Central memory CD8-positive, alpha-beta T cell (primary cell): ENCODE results near the gene ABTB2.

ENCODE experiments used
- ATAC-seq: fragments of 150-1000 bp; cut with Tn5 transposase; replicated peaks from 2 replicates; pipeline ENCODE4 v1.10.0; 2022; ENCODE audit warnings: mild to moderate bottlenecking, moderate FRiP score, moderate number of reproducible peaks; ENCODE audit not compliant: poor library complexity, severe bottlenecking; ENCODE audit errors: extremely low read depth
- DNase-seq, 2 donors: peaks; one replicate each; pipeline ENCODE4 v3.0.0; 2021; ENCODE audit warnings: low spot score in 2 of 2
- H3K27ac Mint-ChIP-seq: one replicate; pipeline ENCODE4 v1.8.0; 2022; ENCODE audit warnings: low read depth, mild to moderate bottlenecking, moderate library complexity, mixed read lengths
- H3K27me3 Mint-ChIP-seq: one replicate; pipeline ENCODE4 v1.8.0; 2022; ENCODE audit warnings: mixed read lengths
- H3K36me3 Mint-ChIP-seq: one replicate; pipeline ENCODE4 v1.8.0; 2022; ENCODE audit warnings: mild to moderate bottlenecking, moderate library complexity, mixed read lengths; ENCODE audit not compliant: insufficient read depth
- H3K4me1 Mint-ChIP-seq: one replicate; pipeline ENCODE4 v1.8.0; 2022; ENCODE audit warnings: mixed read lengths
- H3K4me3 Mint-ChIP-seq: one replicate; pipeline ENCODE4 v1.8.0; 2022; ENCODE audit warnings: mild to moderate bottlenecking, moderate library complexity, mixed read lengths
- H3K9me3 Mint-ChIP-seq: one replicate; pipeline ENCODE4 v1.8.0; 2022; ENCODE audit warnings: mixed read lengths

The ABTB2 gene

GRCh38 chr11:34345991-34346480 lies 11.8 kb downstream of the ABTB2 start:
- no peak overlapping the region for H3K4me3 Mint-ChIP-seq
- ATAC-seq (no peak), DNase-seq (no peak)
- no peaks in the 10 kb centered on the region for H3K4me1 Mint-ChIP-seq
- H3K27me3 Mint-ChIP-seq: peaks cover 29% of the 10 kb centered on the region
- no peaks in the 10 kb centered on the region for H3K9me3 Mint-ChIP-seq
- H3K36me3 Mint-ChIP-seq: no peaks in the 10 kb centered on the region
- H3K27ac Mint-ChIP-seq: no peak overlapping the region

- Mint-ChIP-seq H3K9me3 (no peaks in the 10 kb centered on the region), H3K4me3 (no peak overlapping the region), H3K27me3 (peaks cover 27% of the 10 kb centered on the region), H3K4me1 (no peaks in the 10 kb centered on the region), H3K27ac (no peak overlapping the region), H3K36me3 (no peaks in the 10 kb centered on the region)
- ATAC-seq (no peak), DNase-seq (no peak)
Measured at GRCh38 chr11:34345540-34345876, 12.3 kb downstream of the ABTB2 start.

GRCh38 chr11:34344768-34345539 lies 12.9 kb downstream of the ABTB2 start:
- Mint-ChIP-seq H3K4me3 (no peak overlapping the region), H3K4me1 (no peaks in the 10 kb centered on the region), H3K36me3 (no peaks in the 10 kb centered on the region), H3K9me3 (no peaks in the 10 kb centered on the region), H3K27me3 (peaks cover 24% of the 10 kb centered on the region), H3K27ac (no peak overlapping the region)
- no peak for ATAC-seq
- DNase-seq: no peak

- no peak overlapping the region for H3K27ac Mint-ChIP-seq
- no peaks in the 10 kb centered on the region for H3K36me3 Mint-ChIP-seq
- H3K4me1 Mint-ChIP-seq: no peaks in the 10 kb centered on the region
- H3K27me3 Mint-ChIP-seq: peaks cover 24% of the 10 kb centered on the region
- DNase-seq (no peak), ATAC-seq (no peak)
- H3K4me3 Mint-ChIP-seq: no peak overlapping the region
- no peaks in the 10 kb centered on the region for H3K9me3 Mint-ChIP-seq
Measured at GRCh38 chr11:34344410-34344767, 13.4 kb downstream of the ABTB2 start.

GRCh38 chr11:34343686-34344085 lies 14.1 kb downstream of the ABTB2 start:
- peaks cover 17% of the 10 kb centered on the region for H3K27me3 Mint-ChIP-seq
- no peak for ATAC-seq
- no peaks in the 10 kb centered on the region for H3K4me1 Mint-ChIP-seq
- no peaks in the 10 kb centered on the region for H3K9me3 Mint-ChIP-seq
- no peak overlapping the region for H3K27ac Mint-ChIP-seq
- no peak overlapping the region for H3K4me3 Mint-ChIP-seq
- no peak for DNase-seq
- no peaks in the 10 kb centered on the region for H3K36me3 Mint-ChIP-seq

- Mint-ChIP-seq H3K4me3 (no peak overlapping the region), H3K27ac (no peak overlapping the region), H3K27me3 (peaks cover 12% of the 10 kb centered on the region), H3K4me1 (no peaks in the 10 kb centered on the region), H3K9me3 (no peaks in the 10 kb centered on the region), H3K36me3 (no peaks in the 10 kb centered on the region)
- ATAC-seq: no peak
- no peak for DNase-seq
Measured at GRCh38 chr11:34343153-34343552, 14.7 kb downstream of the ABTB2 start.

GRCh38 chr11:34341931-34342533 lies 15.8 kb downstream of the ABTB2 start:
- Mint-ChIP-seq H3K4me1 (no peaks in the 10 kb centered on the region), H3K27ac (no peak overlapping the region), H3K9me3 (no peaks in the 10 kb centered on the region), H3K36me3 (no peaks in the 10 kb centered on the region), H3K27me3 (peaks cover 9% of the 10 kb centered on the region), H3K4me3 (no peak overlapping the region)
- ATAC-seq: no peak
- no peak for DNase-seq

GRCh38 chr11:34341096-34341495 lies 16.7 kb downstream of the ABTB2 start:
- ATAC-seq (no peak), DNase-seq (no peak)
- no peak overlapping the region for H3K27ac Mint-ChIP-seq
- H3K4me1 Mint-ChIP-seq: no peaks in the 10 kb centered on the region
- peaks cover 9% of the 10 kb centered on the region for H3K27me3 Mint-ChIP-seq
- no peaks in the 10 kb centered on the region for H3K9me3 Mint-ChIP-seq
- no peaks in the 10 kb centered on the region for H3K36me3 Mint-ChIP-seq
- no peak overlapping the region for H3K4me3 Mint-ChIP-seq

- Mint-ChIP-seq H3K4me1 (no peaks in the 10 kb centered on the region), H3K4me3 (no peak overlapping the region), H3K27ac (no peak overlapping the region), H3K9me3 (no peaks in the 10 kb centered on the region), H3K27me3 (peaks cover 9% of the 10 kb centered on the region), H3K36me3 (no peaks in the 10 kb centered on the region)
- no peak for DNase-seq
- no peak for ATAC-seq
Measured at GRCh38 chr11:34340653-34341052, 17.2 kb downstream of the ABTB2 start.

GRCh38 chr11:34339149-34340064 lies 18.4 kb downstream of the ABTB2 start:
- DNase-seq (no peak), ATAC-seq (no peak)
- Mint-ChIP-seq H3K36me3 (no peaks in the 10 kb centered on the region), H3K4me1 (no peaks in the 10 kb centered on the region), H3K27me3 (peaks cover 9% of the 10 kb centered on the region), H3K4me3 (no peak overlapping the region), H3K9me3 (no peaks in the 10 kb centered on the region), H3K27ac (no peak overlapping the region)

- Mint-ChIP-seq H3K4me3 (no peak overlapping the region), H3K9me3 (no peaks in the 10 kb centered on the region), H3K27ac (no peak overlapping the region), H3K27me3 (peaks cover 21% of the 10 kb centered on the region), H3K4me1 (no peaks in the 10 kb centered on the region), H3K36me3 (no peaks in the 10 kb centered on the region)
- ATAC-seq (no peak), DNase-seq (no peak)
Measured at GRCh38 chr11:34337016-34337415, 20.8 kb downstream of the ABTB2 start.

GRCh38 chr11:34335801-34336200 lies 22.0 kb downstream of the ABTB2 start:
- DNase-seq: no peak
- Mint-ChIP-seq H3K27ac (no peak overlapping the region), H3K27me3 (peaks cover 33% of the 10 kb centered on the region), H3K4me3 (no peak overlapping the region), H3K36me3 (no peaks in the 10 kb centered on the region), H3K4me1 (no peaks in the 10 kb centered on the region), H3K9me3 (no peaks in the 10 kb centered on the region)
- ATAC-seq: no peak
